Measurements from ENCODE around the gene PSEN1.

DNA sequence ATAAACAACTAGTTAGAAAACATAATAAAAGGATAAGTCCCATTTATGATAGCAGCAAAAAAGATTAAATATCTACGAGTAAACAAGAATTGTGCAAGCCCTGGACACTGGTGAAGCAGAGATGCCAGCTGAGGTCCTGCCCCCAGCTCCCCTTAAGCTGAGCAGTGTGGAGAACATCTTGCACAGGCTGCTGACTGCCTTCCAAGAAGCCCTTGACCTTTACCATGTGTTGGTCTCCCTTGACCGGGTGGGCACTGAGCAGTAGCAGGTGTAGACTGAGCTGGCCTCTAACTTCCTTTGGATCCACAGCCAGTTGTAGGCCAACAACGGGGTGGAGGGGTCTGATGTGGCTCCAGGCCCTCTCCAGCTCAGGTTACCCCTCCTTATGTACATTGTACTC lies 53.3 kb downstream of the PSEN1 start:
- TF ChIP-seq POLR2A (IDR thresholded peaks at IDR 0.05; ENCODE audit: low read length) (no peak), GATA1 (IDR thresholded peaks at IDR 0.05; ENCODE audit: low read depth, low read length) (no peak)

Data from erythroblast (primary cell).